Caco-2 (cell line): ENCODE data around the gene SLFN12L. TPM values are rescaled to one million over a fixed set of nuclear protein-coding genes. Genes with fewer than 3 reads are reported as not detected.

Experiments used
- BruUV-seq: library from RNA; stranded (reverse); fragments of 400-500 nt; replicated peaks from 2 replicates; lab custom pipeline; 2021; lab: Mats Ljungman, UMichigan
- CTCF ChIA-PET: fragments of 300-600 bp; sonication (Branson Sonifier 250); formaldehyde crosslinking; loops from one replicate; lab custom pipeline; 2022; ENCODE audit warnings: antibody characterized with exemption; lab: Charles Lee
- POLR2A ChIA-PET: fragments of 300-600 bp; sonication (Branson Sonifier 250); formaldehyde crosslinking; loops from one replicate; lab custom pipeline; 2022; ENCODE audit warnings: antibody characterized with exemption; lab: Charles Lee
- DNase-seq, 2 experiments: peaks; one replicate each; pipeline versions ENCODE4 v3.0.0 to v3.0.0-alpha.2; 2020 to 2022
- H3K27me3 ChIP-seq: replicated peaks from 2 replicates; pipeline ENCODE4 v1.6.0; 2011; ENCODE audit warnings: low read length; ENCODE audit not compliant: control insufficient read depth, insufficient read depth
- H3K36me3 ChIP-seq: 2 replicates; pipeline ENCODE4 v1.5.1; 2011; ENCODE audit warnings: low read length; ENCODE audit not compliant: control insufficient read depth, insufficient read depth
- H3K4me1 ChIP-seq: fragments of 250-450 bp; sonication (Bioruptor Pico); 2 replicates; pipeline ENCODE4 v1.5.1; 2020; ENCODE audit warnings: mild to moderate bottlenecking
- H3K4me3 ChIP-seq: 2 replicates; pipeline ENCODE4 v1.5.1; 2011; ENCODE audit warnings: low read depth, mild to moderate bottlenecking, control low read depth, low read length
- H3K9me3 ChIP-seq: fragments of 250-450 bp; sonication (Bioruptor Pico); 2 replicates; pipeline ENCODE4 v1.5.1; 2020; ENCODE audit warnings: mild to moderate bottlenecking, moderate library complexity
- H3K27ac Mint-ChIP-seq: one replicate; pipeline ENCODE4 v1.8.0; 2022; ENCODE audit warnings: mixed read lengths; ENCODE audit not compliant: unreplicated experiment
- H3K27me3 Mint-ChIP-seq: one replicate; pipeline ENCODE4 v1.8.0; 2022; ENCODE audit warnings: mixed read lengths; ENCODE audit not compliant: insufficient read depth, unreplicated experiment
- H3K36me3 Mint-ChIP-seq: one replicate; pipeline ENCODE4 v1.8.0; 2022; ENCODE audit warnings: mild to moderate bottlenecking, mixed read lengths; ENCODE audit not compliant: insufficient read depth, unreplicated experiment
- H3K4me1 Mint-ChIP-seq: one replicate; pipeline ENCODE4 v1.8.0; 2022; ENCODE audit warnings: low read depth, mixed read lengths; ENCODE audit not compliant: unreplicated experiment
- H3K4me3 Mint-ChIP-seq: one replicate; pipeline ENCODE4 v1.8.0; 2022; ENCODE audit warnings: mild to moderate bottlenecking, moderate library complexity, mixed read lengths; ENCODE audit not compliant: unreplicated experiment
- H3K9me3 Mint-ChIP-seq: one replicate; pipeline ENCODE4 v1.8.0; 2022; ENCODE audit warnings: mixed read lengths; ENCODE audit not compliant: unreplicated experiment
- intact Hi-C: fragments of 100-400 bp; cut with micrococcal nuclease; formaldehyde crosslinking; loops from one replicate; pipeline ENCODE4 v1.10.0; 2022; ENCODE audit not compliant: unreplicated experiment
- total RNA-seq: library from RNA; stranded (reverse); gene quantifications from 2 replicates; pipeline ENCODE4 v1.2.3, GENCODE V29; 2022
- TF ChIP-seq, protein P1 (sequence below), 2 experiments: fragments of 200-600 bp in 1 of 2; IDR thresholded peaks; 1 replicate in 1 of 2; 2 replicates in 1 of 2; pipeline versions ENCODE4 v1.5.1 to v1.8.0; 2011 to 2022; ENCODE audit warnings: antibody characterized with exemption in 1 of 2, control low read depth in 1 of 2, inconsistent platforms in 1 of 2, low read depth in 1 of 2, low read length in 1 of 2, mild to moderate bottlenecking in 1 of 2, moderate library complexity in 1 of 2; ENCODE audit not compliant: insufficient read depth in 1 of 2, severe bottlenecking in 1 of 2, unreplicated experiment in 1 of 2

Gene SLFN12L
- total RNA-seq, 1 experiment from 2014 or later, result not detected

DNA sequence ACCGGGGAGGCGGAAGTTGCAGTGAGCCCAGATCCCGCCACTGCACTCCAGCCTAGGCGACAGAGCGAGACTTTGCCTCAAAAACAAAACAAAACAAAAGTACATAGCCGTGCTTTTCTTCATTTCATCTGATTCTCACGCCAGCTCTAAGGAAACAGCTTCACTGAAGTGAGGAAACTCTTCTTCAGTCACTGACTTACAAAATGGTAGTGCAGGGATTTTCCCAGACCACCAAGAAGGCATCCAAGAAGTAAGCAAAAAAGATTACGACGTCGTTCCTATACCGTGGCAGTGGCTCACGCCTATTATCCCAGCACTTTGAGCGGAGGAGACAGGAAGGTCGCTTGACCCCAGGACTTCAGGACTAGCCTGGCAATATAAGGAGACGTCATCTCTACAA is 48.5 kb downstream of the SLFN12L start:
- Mint-ChIP-seq H3K27ac (no peak overlapping the region), H3K4me3 (no peak overlapping the region), H3K36me3 (no peaks in the 10 kb centered on the region), H3K27me3 (peaks cover 21% of the 10 kb centered on the region), H3K4me1 (no peaks in the 10 kb centered on the region), H3K9me3 (no peaks in the 10 kb centered on the region)
- ChIA-PET POLR2A (no interaction called here), CTCF (no interaction called here)
- no peaks in the 10 kb centered on the region for H3K4me1 ChIP-seq
- no peak overlapping the region for H3K4me3 ChIP-seq
- H3K27me3 ChIP-seq, result no peaks in the 10 kb centered on the region
- BruUV-seq, result no TSS peak
- TF ChIP-seq, protein P1, sequence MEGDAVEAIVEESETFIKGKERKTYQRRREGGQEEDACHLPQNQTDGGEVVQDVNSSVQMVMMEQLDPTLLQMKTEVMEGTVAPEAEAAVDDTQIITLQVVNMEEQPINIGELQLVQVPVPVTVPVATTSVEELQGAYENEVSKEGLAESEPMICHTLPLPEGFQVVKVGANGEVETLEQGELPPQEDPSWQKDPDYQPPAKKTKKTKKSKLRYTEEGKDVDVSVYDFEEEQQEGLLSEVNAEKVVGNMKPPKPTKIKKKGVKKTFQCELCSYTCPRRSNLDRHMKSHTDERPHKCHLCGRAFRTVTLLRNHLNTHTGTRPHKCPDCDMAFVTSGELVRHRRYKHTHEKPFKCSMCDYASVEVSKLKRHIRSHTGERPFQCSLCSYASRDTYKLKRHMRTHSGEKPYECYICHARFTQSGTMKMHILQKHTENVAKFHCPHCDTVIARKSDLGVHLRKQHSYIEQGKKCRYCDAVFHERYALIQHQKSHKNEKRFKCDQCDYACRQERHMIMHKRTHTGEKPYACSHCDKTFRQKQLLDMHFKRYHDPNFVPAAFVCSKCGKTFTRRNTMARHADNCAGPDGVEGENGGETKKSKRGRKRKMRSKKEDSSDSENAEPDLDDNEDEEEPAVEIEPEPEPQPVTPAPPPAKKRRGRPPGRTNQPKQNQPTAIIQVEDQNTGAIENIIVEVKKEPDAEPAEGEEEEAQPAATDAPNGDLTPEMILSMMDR (IDR thresholded peaks at IDR 0.05; ENCODE audit: insufficient read depth in 1 of 2, low read depth in 1 of 2, low read length in 1 of 2, severe bottlenecking in 1 of 2, unreplicated experiment in 1 of 2), result no peak
- no peaks in the 10 kb centered on the region for H3K9me3 ChIP-seq
- intact Hi-C loops, result no loop called here
- H3K36me3 ChIP-seq, result no peaks in the 10 kb centered on the region
- DNase-seq, result no peak

DNA sequence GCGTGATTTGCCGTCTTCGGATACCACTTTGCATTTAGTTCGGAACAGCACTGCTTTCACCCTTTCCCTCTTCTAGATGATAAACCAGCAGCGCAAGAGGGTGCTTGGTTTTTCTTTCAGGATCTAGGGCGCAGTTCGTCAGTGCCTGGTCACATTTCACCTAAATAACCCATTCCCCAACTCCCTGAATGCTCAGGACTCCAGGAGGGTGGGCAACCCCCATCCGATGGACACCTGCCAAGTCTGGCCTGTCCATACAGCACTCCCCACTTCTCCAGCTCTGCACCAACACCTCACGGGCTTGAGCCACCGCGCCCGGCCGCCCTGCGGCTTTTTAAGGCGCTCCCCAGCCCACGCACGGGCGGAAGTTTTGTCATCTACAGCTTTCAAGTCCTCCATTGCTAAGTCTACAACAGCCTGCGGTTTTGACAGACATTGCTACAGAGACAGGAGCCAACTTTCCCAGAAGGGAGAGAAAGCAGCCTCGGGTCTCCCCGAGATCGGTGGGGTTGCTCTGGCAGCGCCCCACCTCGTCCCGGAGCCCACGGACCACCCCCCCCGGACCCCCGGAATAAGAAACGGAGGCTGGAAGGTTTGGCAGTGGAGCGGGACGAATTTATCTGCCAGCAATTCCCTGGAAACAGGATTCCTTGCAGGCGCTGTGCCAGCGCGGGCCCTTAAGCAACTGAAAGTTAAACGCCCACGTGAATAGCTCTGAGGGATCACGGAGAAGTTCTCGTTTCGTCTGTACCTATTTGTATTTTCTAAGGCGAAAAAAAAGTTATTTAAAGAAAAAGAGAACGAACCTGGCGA is 50.4 kb downstream of the SLFN12L start:
- H3K27me3 ChIP-seq, result no peaks in the 10 kb centered on the region
- CTCF ChIA-PET, result no interaction called here
- no peaks in the 10 kb centered on the region for H3K36me3 ChIP-seq
- Mint-ChIP-seq H3K27me3 (peaks cover 17% of the 10 kb centered on the region), H3K4me1 (no peaks in the 10 kb centered on the region), H3K27ac (no peak overlapping the region), H3K9me3 (no peaks in the 10 kb centered on the region), H3K4me3 (no peak overlapping the region), H3K36me3 (no peaks in the 10 kb centered on the region)
- POLR2A ChIA-PET, result interaction anchor here (0.5 kb wide), 1 partner anchor 1815 kb away, joined by 5 read pairs; no protein-coding TSS in a partner anchor
- H3K9me3 ChIP-seq, result no peaks in the 10 kb centered on the region
- intact Hi-C loops, result no loop called here
- TF ChIP-seq, protein P1 (IDR thresholded peaks at IDR 0.05; ENCODE audit: insufficient read depth in 1 of 2, low read depth in 1 of 2, low read length in 1 of 2, severe bottlenecking in 1 of 2, unreplicated experiment in 1 of 2), result no peak
- no peak overlapping the region for H3K4me3 ChIP-seq
- no peaks in the 10 kb centered on the region for H3K4me1 ChIP-seq
- no peak for DNase-seq
- BruUV-seq, result no TSS peak

DNA sequence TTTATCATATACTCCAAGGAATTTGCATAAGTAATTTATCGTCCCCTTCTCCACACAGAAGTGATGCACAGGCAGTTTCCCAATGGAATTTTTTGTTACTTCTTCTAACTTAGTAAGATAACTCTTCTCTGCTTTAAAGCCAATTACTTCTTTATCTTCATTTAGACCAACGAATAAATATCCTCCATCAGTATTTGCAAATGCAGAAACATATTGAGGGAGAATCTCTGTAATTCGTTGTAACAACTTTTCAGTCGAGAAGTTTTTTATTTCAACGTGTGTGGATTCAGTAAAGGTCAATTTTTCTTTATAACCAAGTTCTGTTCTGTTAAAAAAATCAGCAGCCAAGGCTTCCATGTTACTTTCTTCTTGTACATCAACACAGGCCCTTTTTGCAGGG is 58.2 kb downstream of the SLFN12L start:
- Histone ChIP-seq H3K4me1 (no peaks in the 10 kb centered on the region), H3K27me3 (no peaks in the 10 kb centered on the region), H3K36me3 (no peaks in the 10 kb centered on the region), H3K4me3 (no peak overlapping the region), H3K9me3 (no peaks in the 10 kb centered on the region)
- no peak overlapping the region for H3K4me3 Mint-ChIP-seq
- ChIA-PET CTCF (no interaction called here), POLR2A (no interaction called here)
- no peak overlapping the region for H3K27ac Mint-ChIP-seq
- no peaks in the 10 kb centered on the region for H3K36me3 Mint-ChIP-seq
- no peaks in the 10 kb centered on the region for H3K9me3 Mint-ChIP-seq
- TF ChIP-seq, protein P1 (IDR thresholded peaks at IDR 0.05; ENCODE audit: insufficient read depth in 1 of 2, low read depth in 1 of 2, low read length in 1 of 2, severe bottlenecking in 1 of 2, unreplicated experiment in 1 of 2), result no peak
- H3K4me1 Mint-ChIP-seq, result no peaks in the 10 kb centered on the region
- H3K27me3 Mint-ChIP-seq, result peaks cover 14% of the 10 kb centered on the region
- no TSS peak for BruUV-seq
- intact Hi-C loops, result no loop called here
- no peak for DNase-seq
